ENCODE measurements around the gene SVEP1.
"Not testable (repeated sequence)": the region's sequence is repeated elsewhere in the genome, so short reads cannot be mapped to it uniquely, and the experiment has no call there.

SVEP1 gene

GRCh38 chr9:110579034-110579861 lies at the start of gene SVEP1:
Gene SVEP1 (minus strand): TSS chr9:110579741. CDS start chr9:110579543, 198 bp downstream.
- peak; percentile 25 for DNase-seq (ENCODE audit: low spot score)

GRCh38 chr9:110626101-110626829 lies 46.7 kb upstream of the SVEP1 start:
- no peak for DNase-seq (ENCODE audit: low spot score)

- DNase-seq (ENCODE audit: low spot score), result peak; percentile 9
These were observed 44.0 kb upstream of the SVEP1 start for GRCh38 chr9:110623462-110624025.

GRCh38 chr9:110622368-110622767 lies 42.8 kb upstream of the SVEP1 start:
- DNase-seq (ENCODE audit: low spot score), result no peak

- no peak for DNase-seq (ENCODE audit: low spot score)
These were observed 41.2 kb upstream of the SVEP1 start for GRCh38 chr9:110620726-110621125.

- DNase-seq (ENCODE audit: low spot score), result no peak
These were observed 40.3 kb upstream of the SVEP1 start for GRCh38 chr9:110619831-110620230.

GRCh38 chr9:110615498-110615897 lies 36.0 kb upstream of the SVEP1 start:
- DNase-seq (ENCODE audit: low spot score), result no peak

GRCh38 chr9:110614576-110614975 lies 35.0 kb upstream of the SVEP1 start:
- not testable (repeated sequence) for DNase-seq (ENCODE audit: low spot score)

GRCh38 chr9:110606179-110606790 lies 26.7 kb upstream of the SVEP1 start:
- DNase-seq (ENCODE audit: low spot score), result no peak

GRCh38 chr9:110605565-110605964 lies 26.0 kb upstream of the SVEP1 start:
- DNase-seq (ENCODE audit: low spot score), result no peak

GRCh38 chr9:110604171-110604601 lies 24.6 kb upstream of the SVEP1 start:
- DNase-seq (ENCODE audit: low spot score), result no peak

GRCh38 chr9:110602281-110602680 lies 22.7 kb upstream of the SVEP1 start:
- no peak for DNase-seq (ENCODE audit: low spot score)

GRCh38 chr9:110601098-110601497 lies 21.6 kb upstream of the SVEP1 start:
- DNase-seq (ENCODE audit: low spot score), result no peak

GRCh38 chr9:110599468-110599867 lies 19.9 kb upstream of the SVEP1 start:
- no peak for DNase-seq (ENCODE audit: low spot score)

GRCh38 chr9:110592044-110592830 lies 12.7 kb upstream of the SVEP1 start:
- DNase-seq (ENCODE audit: low spot score), result no peak

GRCh38 chr9:110591526-110591925 lies 12.0 kb upstream of the SVEP1 start:
- DNase-seq (ENCODE audit: low spot score), result no peak

- DNase-seq (ENCODE audit: low spot score), result no peak
These were observed 11.3 kb upstream of the SVEP1 start for GRCh38 chr9:110590816-110591215.

- DNase-seq (ENCODE audit: low spot score), result no peak
These were observed 8.8 kb upstream of the SVEP1 start for GRCh38 chr9:110588296-110588695.

- DNase-seq (ENCODE audit: low spot score), result no peak
These were observed 3.7 kb upstream of the SVEP1 start for GRCh38 chr9:110583237-110583636.

- no peak for DNase-seq (ENCODE audit: low spot score)
These were observed 2.6 kb upstream of the SVEP1 start for GRCh38 chr9:110582156-110582555.

- DNase-seq (ENCODE audit: low spot score), result no peak
These were observed 1.3 kb upstream of the SVEP1 start for GRCh38 chr9:110580850-110581249.

GRCh38 chr9:110579862-110580219 lies 300 bp upstream of the SVEP1 start:
- DNase-seq (ENCODE audit: low spot score), result peak; percentile 20

Measured in HuH-7.5 (cell line).